ENCODE results near the gene ABI3BP.

Gene ABI3BP

GRCh38 chr3:100857863-100858262 is 135.4 kb downstream of the ABI3BP start:
- no peak for TF ChIP-seq CTCF (IDR thresholded peaks at IDR 0.05; ENCODE audit: low read depth, low read length)
- DNase-seq (ENCODE audit: extremely low read depth, low read depth) = no peak

GRCh38 chr3:100856821-100857220 is 136.4 kb downstream of the ABI3BP start:
- DNase-seq (ENCODE audit: extremely low read depth, low read depth) = no peak
- no peak for TF ChIP-seq CTCF (IDR thresholded peaks at IDR 0.05; ENCODE audit: low read depth, low read length)

GRCh38 chr3:100852840-100853239 is 140.4 kb downstream of the ABI3BP start:
- no peak for TF ChIP-seq CTCF (IDR thresholded peaks at IDR 0.05; ENCODE audit: low read depth, low read length)
- no peak for DNase-seq (ENCODE audit: extremely low read depth, low read depth)

GRCh38 chr3:100850701-100851100 is 142.5 kb downstream of the ABI3BP start:
- TF ChIP-seq CTCF (IDR thresholded peaks at IDR 0.05; ENCODE audit: low read depth, low read length) = no peak
- no peak for DNase-seq (ENCODE audit: extremely low read depth, low read depth)

GRCh38 chr3:100850156-100850555 is 143.1 kb downstream of the ABI3BP start:
- TF ChIP-seq CTCF (IDR thresholded peaks at IDR 0.05; ENCODE audit: low read depth, low read length) = no peak
- DNase-seq (ENCODE audit: extremely low read depth, low read depth) = no peak

GRCh38 chr3:100844063-100844936 is 148.9 kb downstream of the ABI3BP start:
- DNase-seq (ENCODE audit: extremely low read depth, low read depth) = no peak
- no peak for TF ChIP-seq CTCF (IDR thresholded peaks at IDR 0.05; ENCODE audit: low read depth, low read length)

- no peak for TF ChIP-seq CTCF (IDR thresholded peaks at IDR 0.05; ENCODE audit: low read depth, low read length)
- no peak for DNase-seq (ENCODE audit: extremely low read depth, low read depth)
These were observed 155.1 kb downstream of the ABI3BP start for GRCh38 chr3:100838157-100838556.
